Ovary (tissue), 9 donors: ENCODE measurements around the gene TTC1. TPM values are rescaled to one million over a fixed set of nuclear protein-coding genes. Genes with fewer than 3 reads are reported as not detected.

Experiments used
- DNase-seq, 5 donors: peaks; one replicate each; pipeline ENCODE4 v3.0.0-alpha.2; 2019 to 2020
- H3K27ac ChIP-seq, 2 donors: fragments of 200-600 bp; one replicate each; pipeline versions ENCODE4 v1.5.1 to v1.8.0; 2019 to 2022
- H3K27me3 ChIP-seq: fragments of 200-600 bp; one replicate; pipeline ENCODE4 v1.8.0; 2022
- H3K36me3 ChIP-seq: fragments of 200-600 bp; sonication (generic); one replicate; pipeline ENCODE4 v1.5.1; 2019
- H3K4me1 ChIP-seq: one replicate; pipeline ENCODE4 v1.8.1; 2013; ENCODE audit warnings: mild to moderate bottlenecking, moderate library complexity; ENCODE audit not compliant: insufficient read depth
- H3K4me3 ChIP-seq: fragments of 200-600 bp; sonication (generic); one replicate; pipeline ENCODE4 v1.5.1; 2017
- H3K9me3 ChIP-seq, 2 donors: fragments of 200-600 bp in 1 of 2; sonication (generic) in 1 of 2; one replicate each; pipeline versions ENCODE4 v1.5.1 to v1.8.1; 2013 to 2019; ENCODE audit warnings: mild to moderate bottlenecking in 1 of 2, moderate library complexity in 1 of 2
- CTCF ChIP-seq, 3 donors: fragments of 450-650 bp in 2 of 3; fragments of 200-600 bp in 1 of 3; IDR thresholded peaks; one replicate each; pipeline versions ENCODE4 v1.5.1 to v1.8.0; 2016 to 2022; ENCODE audit warnings: antibody characterized with exemption in 3 of 3, mild to moderate bottlenecking in 1 of 3
- EP300 ChIP-seq: sonication (generic); formaldehyde crosslinking; IDR thresholded peaks from one replicate; pipeline ENCODE4 v1.6.1; 2017; ENCODE audit warnings: antibody characterized with exemption
- POLR2A ChIP-seq: fragments of 450-650 bp; IDR thresholded peaks from one replicate; pipeline ENCODE4 v1.6.1; 2017; ENCODE audit warnings: antibody characterized with exemption, mild to moderate bottlenecking, moderate library complexity
- WGBS, 3 donors: extraction: QIAGEN DNeasy Blood & Tissue Kit in 1 of 3; methylation state at CpG; one replicate each; pipeline versions ENCODE4 v1.1.5 to v1.1.7; 2013 to 2017; 5-methylcytosine and 5-hydroxymethylcytosine counted together
- intact Hi-C, 4 donors: fragments of 100-400 bp; cut with DNase I; formaldehyde crosslinking; loops; one replicate each; pipeline versions ENCODE4 v1.11.0 to v1.15.1; 2022 to 2023
- polyA plus RNA-seq, 2 donors: library from polyadenylated mRNA; stranded (reverse); fragments of 200-250 nt in 1 of 2; fragments of 350-450 nt in 1 of 2; fragmentation: Illumina TruSeq in 1 of 2; extraction: RNeasy Lipid Tissue Mini Kit (QIAGEN cat#74804) in 1 of 2; gene quantifications; one replicate each; pipeline ENCODE4 v1.2.3, GENCODE V29; 2013 to 2014
- total RNA-seq, 7 donors: library from RNA; depleted of rRNA in 2 of 7; stranded (reverse); fragments of >200 nt in 2 of 7; fragmentation: NEBNext Ultra II Directional in 3 of 7; extraction: Animal tissue kit (Norgen Biotek cat#: 25700) in 3 of 7; gene quantifications; one replicate each; pipeline versions ENCODE4 v1.1.0 to v1.2.4, GENCODE V29; 2016 to 2023
- donor health status: DM: no; HTN: no; CAD: no; lungs with moderate emphysema.
- donor health status: DM: no; HTN: no; CAD: no.
- donor health status: Bipolar disorder and iron deficiency.
- donor health status: DM: yes; HTN: yes; CAD: no.
- donor health status: DM: no; HTN: no; CAD: no.
- donor health status: DM: yes; HTN: yes; CAD: no.

Gene TTC1
- total and polyA plus RNA-seq, 9 donors: 21.9 to 99.5 (median 37.2) TPM

- 24 to 40% (median 27%) methylated on average over 3 of the region's 3 CpGs for WGBS, 3 donors
- Histone ChIP-seq H3K4me1 (peaks cover 4% of the 10 kb centered on the region), H3K4me3 (no peak overlapping the region), H3K36me3 (no peaks in the 10 kb centered on the region), H3K27ac (no peak overlapping the region), H3K27me3 (no peaks in the 10 kb centered on the region), H3K9me3 (no peaks in the 10 kb centered on the region)
- intact Hi-C loops: loop anchor here in 1 of 4 donors (5.0 kb wide), 1 partner anchor 311 kb away; no protein-coding TSS in a partner anchor
- DNase-seq: no peak
- TF ChIP-seq POLR2A (no peak), CTCF (IDR thresholded peaks at IDR 0.05) (no peak)
These were observed 21.9 kb downstream of the TTC1 start for GRCh38 chr5:160030631-160031377.

- WGBS, 3 donors: 90 to 94% (median 93%) methylated on average over 4 of the region's 4 CpGs
- no peak overlapping the region for H3K27ac ChIP-seq
- no peaks in the 10 kb centered on the region for H3K27me3 ChIP-seq
- H3K4me3 ChIP-seq: no peak overlapping the region
- no peaks in the 10 kb centered on the region for H3K9me3 ChIP-seq
- no peak for TF ChIP-seq EP300
- TF ChIP-seq CTCF (IDR thresholded peaks at IDR 0.05): no peak
- TF ChIP-seq POLR2A: no peak
- DNase-seq: no peak
- H3K4me1 ChIP-seq: peaks cover 4% of the 10 kb centered on the region
- intact Hi-C loops: loop anchor here in 1 of 4 donors (5.0 kb wide), 1 partner anchor 309 kb away; no protein-coding TSS in a partner anchor
- H3K36me3 ChIP-seq: no peaks in the 10 kb centered on the region
These were observed 24.8 kb downstream of the TTC1 start for GRCh38 chr5:160033546-160034252.

DNA sequence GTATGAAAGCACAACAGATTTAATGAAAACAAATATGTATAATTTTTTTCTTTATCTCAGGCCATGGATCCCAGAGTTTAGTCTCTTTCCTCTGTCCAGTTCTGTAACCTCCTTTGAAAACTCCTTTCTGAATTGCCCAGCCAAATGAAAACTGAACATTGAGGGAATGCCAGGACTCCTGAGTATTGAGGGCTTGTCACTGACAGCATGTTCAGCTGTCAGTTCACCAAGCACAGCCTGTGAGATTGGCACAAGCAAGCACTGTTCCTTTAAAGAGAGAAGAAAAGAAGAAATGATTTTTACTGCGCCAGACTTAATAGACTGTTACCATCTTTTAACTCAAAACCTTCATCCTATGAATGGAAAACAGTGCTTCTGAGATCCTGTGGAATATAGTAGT, 27.3 kb downstream of the TTC1 start:
- 93 to 97% (median 96%) methylated on average over 1 of the region's 1 CpG for WGBS, 3 donors
- TF ChIP-seq CTCF (IDR thresholded peaks at IDR 0.05) (no peak), EP300 (no peak), POLR2A (no peak)
- DNase-seq: no peak
- Histone ChIP-seq H3K27me3 (no peaks in the 10 kb centered on the region), H3K9me3 (no peaks in the 10 kb centered on the region), H3K4me1 (peaks cover under 1% of the 10 kb centered on the region), H3K4me3 (no peak overlapping the region), H3K36me3 (no peaks in the 10 kb centered on the region), H3K27ac (no peak overlapping the region)
- intact Hi-C loops: no loop called here

- H3K27ac ChIP-seq: no peak overlapping the region
- no peak for DNase-seq
- no peak for TF ChIP-seq EP300
- no peak for TF ChIP-seq POLR2A
- TF ChIP-seq CTCF (IDR thresholded peaks at IDR 0.05): no peak
- intact Hi-C loops: no loop called here
- H3K4me1 ChIP-seq: no peaks in the 10 kb centered on the region
- no peaks in the 10 kb centered on the region for H3K36me3 ChIP-seq
- no peak overlapping the region for H3K4me3 ChIP-seq
- H3K27me3 ChIP-seq: no peaks in the 10 kb centered on the region
- no peaks in the 10 kb centered on the region for H3K9me3 ChIP-seq
These were observed 27.9 kb downstream of the TTC1 start for GRCh38 chr5:160036884-160037283.
